DOHH2 (cell line): ENCODE measurements around the gene KLHL30.

Source experiments
- EZH2phosphoT487 ChIP-seq: fragments of 200-600 bp; sonication (generic); IDR thresholded peaks from 2 replicates; pipeline ENCODE4 v1.6.1; 2017; ENCODE audit warnings: borderline replicate concordance, mild to moderate bottlenecking, antibody characterized with exemption, low read length, moderate library complexity, mixed read lengths
- TF ChIP-seq, protein P1 (sequence below): fragments of 200-600 bp; sonication (generic); IDR thresholded peaks from one replicate; pipeline ENCODE4 v1.5.1; 2014; ENCODE audit warnings: antibody characterized with exemption, mild to moderate bottlenecking, low read depth, low read length; ENCODE audit not compliant: poor library complexity, severe bottlenecking

DNA sequence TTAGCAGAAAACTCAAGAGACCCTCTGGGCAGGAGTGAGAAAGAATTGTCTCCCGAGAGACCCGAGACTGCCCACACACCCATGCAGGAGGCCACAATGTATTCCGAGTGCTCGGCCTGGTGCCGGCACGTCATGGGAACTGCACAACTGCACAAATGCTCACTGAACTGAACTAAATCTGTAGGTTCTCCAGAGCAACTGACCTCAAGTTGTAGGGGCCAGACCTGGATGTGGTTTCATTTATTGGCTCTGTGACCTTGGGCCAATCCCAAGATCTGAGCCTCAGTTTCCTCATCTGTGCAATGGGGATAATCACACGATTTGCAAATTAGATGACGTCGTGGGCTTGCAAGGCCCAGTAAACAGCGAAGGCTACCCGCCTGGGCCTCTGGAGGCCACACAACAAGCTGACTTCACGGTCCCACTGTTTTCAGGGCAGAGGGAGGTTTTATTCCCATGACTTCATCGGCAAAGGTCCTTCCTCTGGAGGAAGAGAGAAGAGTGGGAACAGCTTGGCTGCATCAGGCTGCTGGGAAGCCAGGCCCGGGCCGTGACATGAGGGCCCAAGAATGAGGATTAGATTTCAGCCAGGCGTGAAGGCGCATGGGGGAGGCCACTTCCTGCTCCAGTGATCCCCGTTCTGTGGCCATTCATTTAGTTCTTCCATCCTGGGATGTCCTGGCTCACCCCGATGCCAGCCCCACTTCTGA is 16.7 kb downstream of the KLHL30 start:
- TF ChIP-seq, protein P1, sequence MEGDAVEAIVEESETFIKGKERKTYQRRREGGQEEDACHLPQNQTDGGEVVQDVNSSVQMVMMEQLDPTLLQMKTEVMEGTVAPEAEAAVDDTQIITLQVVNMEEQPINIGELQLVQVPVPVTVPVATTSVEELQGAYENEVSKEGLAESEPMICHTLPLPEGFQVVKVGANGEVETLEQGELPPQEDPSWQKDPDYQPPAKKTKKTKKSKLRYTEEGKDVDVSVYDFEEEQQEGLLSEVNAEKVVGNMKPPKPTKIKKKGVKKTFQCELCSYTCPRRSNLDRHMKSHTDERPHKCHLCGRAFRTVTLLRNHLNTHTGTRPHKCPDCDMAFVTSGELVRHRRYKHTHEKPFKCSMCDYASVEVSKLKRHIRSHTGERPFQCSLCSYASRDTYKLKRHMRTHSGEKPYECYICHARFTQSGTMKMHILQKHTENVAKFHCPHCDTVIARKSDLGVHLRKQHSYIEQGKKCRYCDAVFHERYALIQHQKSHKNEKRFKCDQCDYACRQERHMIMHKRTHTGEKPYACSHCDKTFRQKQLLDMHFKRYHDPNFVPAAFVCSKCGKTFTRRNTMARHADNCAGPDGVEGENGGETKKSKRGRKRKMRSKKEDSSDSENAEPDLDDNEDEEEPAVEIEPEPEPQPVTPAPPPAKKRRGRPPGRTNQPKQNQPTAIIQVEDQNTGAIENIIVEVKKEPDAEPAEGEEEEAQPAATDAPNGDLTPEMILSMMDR = no peak
- no peak for TF ChIP-seq EZH2phosphoT487
